ENCODE results near the gene XIRP2.
"Not testable (repeated sequence)": the region's sequence is repeated elsewhere in the genome, so short reads cannot be mapped to it uniquely, and the experiment has no call there.

XIRP2 gene

GRCh38 chr2:167049659-167050058 is 161.4 kb downstream of the XIRP2 start:
- DNase-seq: no peak

- DNase-seq: no peak
Measured at GRCh38 chr2:167052825-167053224, 164.5 kb downstream of the XIRP2 start.

- DNase-seq: no peak
Measured at GRCh38 chr2:167054881-167055280, 166.6 kb downstream of the XIRP2 start.

GRCh38 chr2:167057446-167057845 is 169.2 kb downstream of the XIRP2 start:
- no peak for DNase-seq

- no peak for DNase-seq
Measured at GRCh38 chr2:167059173-167059572, 170.9 kb downstream of the XIRP2 start.

GRCh38 chr2:167069855-167070254 is 181.6 kb downstream of the XIRP2 start:
- no peak for DNase-seq

- not testable (repeated sequence) for DNase-seq
Measured at GRCh38 chr2:167075708-167076107, 187.4 kb downstream of the XIRP2 start.

- not testable (repeated sequence) for DNase-seq
Measured at GRCh38 chr2:167098931-167099330, 210.7 kb downstream of the XIRP2 start.

- DNase-seq: no peak
Measured at GRCh38 chr2:167100506-167100905, 212.2 kb downstream of the XIRP2 start.

GRCh38 chr2:167103028-167103756 is 214.9 kb downstream of the XIRP2 start:
- no peak for DNase-seq

- DNase-seq: no peak
Measured at GRCh38 chr2:167103757-167104133, 215.5 kb downstream of the XIRP2 start.

GRCh38 chr2:167104691-167105090 is 216.4 kb downstream of the XIRP2 start:
- DNase-seq: no peak

- not testable (repeated sequence) for DNase-seq
Measured at GRCh38 chr2:167109682-167110081, 221.4 kb downstream of the XIRP2 start.

GRCh38 chr2:167110345-167110744 is 222.1 kb downstream of the XIRP2 start:
- DNase-seq: no peak

GRCh38 chr2:167114018-167114417 is 225.7 kb downstream of the XIRP2 start:
- no peak for DNase-seq

- no peak for DNase-seq
Measured at GRCh38 chr2:167115541-167115940, 227.3 kb downstream of the XIRP2 start.

GRCh38 chr2:167122389-167122788 is 234.1 kb downstream of the XIRP2 start:
- DNase-seq: no peak

GRCh38 chr2:167126165-167126564 is 237.9 kb downstream of the XIRP2 start:
- no peak for DNase-seq

GRCh38 chr2:167127135-167127534 is 238.9 kb downstream of the XIRP2 start:
- no peak for DNase-seq

- no peak for DNase-seq
Measured at GRCh38 chr2:167128130-167128529, 239.8 kb downstream of the XIRP2 start.

- DNase-seq: no peak
Measured at GRCh38 chr2:167132066-167132465, 243.8 kb downstream of the XIRP2 start.

GRCh38 chr2:167132906-167133555 is 244.8 kb downstream of the XIRP2 start:
- no peak for DNase-seq

GRCh38 chr2:167133614-167134013 is 245.3 kb downstream of the XIRP2 start:
- DNase-seq: no peak

GRCh38 chr2:167134381-167135072 is 246.2 kb downstream of the XIRP2 start:
- no peak for DNase-seq
